ENCODE data around the gene SBNO2.

SBNO2 gene

GRCh38 chr19:1074544-1075283 lies 99.4 kb downstream of the SBNO2 start:
- peak in 16 of 51 donors; percentile 8 to 45 (median 24) for DNase-seq

GRCh38 chr19:1073956-1074517 lies 100.0 kb downstream of the SBNO2 start:
- no peak for DNase-seq

DNA sequence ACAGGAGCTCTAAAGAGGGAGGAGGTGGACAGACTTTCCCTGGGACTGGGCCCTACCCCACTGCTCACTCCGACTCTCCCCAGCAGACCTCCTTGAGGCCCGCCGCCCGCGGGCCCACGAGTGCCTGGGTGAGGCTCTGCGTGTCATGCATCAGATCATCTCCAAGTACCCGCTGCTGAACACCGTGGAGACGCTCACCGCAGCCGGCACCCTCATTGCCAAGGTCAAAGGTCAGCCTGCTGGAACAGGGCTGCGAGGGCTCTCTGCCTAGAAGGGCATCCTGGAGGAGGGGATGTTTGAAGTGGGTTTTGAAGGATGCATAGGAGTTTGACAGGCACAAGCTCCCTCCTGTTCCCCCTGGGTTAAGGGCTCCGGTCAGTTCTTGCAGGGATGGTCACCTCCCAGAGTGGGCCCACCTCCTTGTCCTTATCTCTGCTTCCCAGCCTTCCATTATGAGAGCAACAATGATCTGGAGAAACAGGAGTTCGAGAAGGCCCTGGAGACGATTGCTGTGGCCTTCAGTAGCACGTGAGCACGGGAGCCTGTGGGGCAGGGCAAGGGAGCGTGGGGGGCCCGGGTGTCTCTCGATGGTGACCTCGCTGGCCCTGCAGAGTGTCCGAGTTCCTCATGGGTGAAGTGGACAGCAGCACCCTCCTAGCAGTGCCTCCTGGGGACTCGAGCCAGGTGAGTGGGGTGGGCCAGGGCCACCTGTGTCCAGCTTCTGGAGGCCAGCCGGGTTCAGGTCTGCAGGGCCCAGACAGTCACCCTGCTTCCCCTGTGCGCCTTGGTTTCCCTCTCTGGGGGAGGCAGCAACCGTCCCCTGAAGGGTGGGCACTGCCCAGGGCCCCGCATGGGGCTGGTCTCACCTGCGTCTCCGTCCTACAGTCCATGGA lies 100.8 kb downstream of the SBNO2 start:
- no peak for DNase-seq

- DNase-seq: no peak
Measured at GRCh38 chr19:1072371-1073015, 101.6 kb downstream of the SBNO2 start.

DNA sequence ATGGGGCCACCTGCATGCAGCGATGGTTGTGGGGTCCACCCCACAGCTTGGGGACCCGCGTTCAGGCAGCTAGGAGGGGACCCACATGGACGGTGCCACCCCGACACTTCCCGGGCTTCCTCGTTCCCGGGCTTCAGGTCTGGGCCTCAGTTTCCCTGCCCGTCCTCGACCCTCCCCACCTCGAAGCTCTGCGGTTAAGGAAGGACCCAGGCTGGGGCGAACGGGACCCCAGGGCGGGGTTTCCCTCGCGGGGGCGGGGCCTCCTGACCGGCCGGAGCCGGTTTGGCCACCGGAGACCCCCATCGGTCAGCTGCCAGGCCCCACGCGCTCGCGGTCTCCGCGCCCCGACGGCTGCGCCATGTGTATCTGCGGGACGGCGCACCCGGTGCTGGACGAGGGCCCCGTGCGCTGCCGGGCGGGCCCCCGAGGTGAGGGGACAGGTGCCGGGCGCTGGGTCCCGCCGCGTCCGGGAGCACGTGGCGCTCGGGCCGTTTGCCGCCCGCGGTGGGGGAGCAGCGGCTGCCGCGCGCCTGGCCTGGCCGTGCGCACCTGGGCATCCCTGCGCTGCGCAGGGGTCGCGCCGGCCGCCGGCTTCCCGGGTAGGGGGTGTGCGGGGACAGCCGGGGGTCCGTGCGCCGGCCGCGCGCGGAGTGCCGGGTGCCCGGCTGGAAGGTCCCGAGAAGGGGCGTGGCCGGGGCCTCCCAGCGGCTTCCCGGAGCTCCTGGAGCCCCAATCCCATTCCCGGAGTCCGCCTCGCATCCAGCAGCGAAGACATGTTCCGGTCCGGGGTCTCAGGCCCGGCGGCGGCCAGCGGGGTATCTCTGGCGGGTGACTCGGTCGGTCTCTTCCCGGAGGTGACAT lies 102.9 kb downstream of the SBNO2 start:
- DNase-seq: no peak

DNA sequence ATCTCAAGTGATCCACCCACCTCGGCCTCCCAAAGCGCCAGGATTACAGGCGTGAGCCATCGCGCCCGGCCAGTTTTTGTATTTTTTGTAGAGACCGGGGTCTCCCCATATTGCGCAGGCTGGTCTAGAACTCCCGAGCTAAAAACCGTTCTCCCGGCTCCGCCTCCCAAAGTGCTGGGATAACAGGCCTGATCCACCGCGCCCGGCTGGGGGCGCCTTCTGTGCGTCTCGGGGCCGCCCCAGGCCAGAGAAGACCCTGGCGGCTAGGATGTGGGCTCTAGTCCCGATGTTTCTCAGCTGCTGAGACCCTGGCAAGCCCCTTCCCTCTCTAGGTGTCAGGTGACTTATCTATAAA lies 103.5 kb downstream of the SBNO2 start:
- DNase-seq: no peak

DNA sequence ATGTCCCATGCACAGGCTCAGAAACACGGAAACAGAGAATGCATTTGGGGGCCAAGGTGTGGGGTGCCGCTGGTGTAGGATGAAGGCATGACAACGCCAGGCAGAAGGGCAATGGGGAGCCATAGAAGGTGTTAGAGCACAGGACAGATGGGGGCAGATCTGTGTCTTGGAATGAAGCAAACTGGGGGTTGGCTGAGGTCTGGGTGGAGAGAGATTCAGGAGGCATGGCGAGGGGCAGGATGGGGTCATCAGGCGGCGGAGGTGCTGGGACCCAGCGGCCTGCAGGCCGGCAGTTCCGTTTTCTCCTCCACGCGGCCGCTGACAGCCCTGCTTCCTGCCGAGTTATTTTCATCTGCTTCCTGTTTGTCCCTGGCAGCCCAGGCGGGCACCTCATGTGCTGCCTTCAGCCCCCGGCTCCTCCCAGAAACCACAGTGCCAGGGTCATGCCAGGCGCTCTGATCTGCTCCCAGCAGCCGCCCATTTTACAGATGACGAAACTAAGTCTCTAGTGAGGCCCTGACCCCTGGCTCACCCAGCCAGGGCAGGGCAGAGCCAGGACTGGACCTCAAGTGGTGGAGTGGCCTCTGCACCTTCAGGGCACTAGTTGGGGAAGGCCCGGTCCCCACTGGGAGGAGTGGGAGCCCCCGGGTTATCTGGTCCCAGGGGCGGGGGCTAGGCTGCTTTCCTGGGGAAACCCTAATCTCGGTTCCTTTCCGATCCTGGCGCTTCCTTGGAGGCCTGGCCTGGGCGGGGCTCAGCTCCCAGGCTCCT lies 104.9 kb downstream of the SBNO2 start:
- peak in 19 of 51 donors; percentile 9 to 45 (median 21) for DNase-seq

DNA sequence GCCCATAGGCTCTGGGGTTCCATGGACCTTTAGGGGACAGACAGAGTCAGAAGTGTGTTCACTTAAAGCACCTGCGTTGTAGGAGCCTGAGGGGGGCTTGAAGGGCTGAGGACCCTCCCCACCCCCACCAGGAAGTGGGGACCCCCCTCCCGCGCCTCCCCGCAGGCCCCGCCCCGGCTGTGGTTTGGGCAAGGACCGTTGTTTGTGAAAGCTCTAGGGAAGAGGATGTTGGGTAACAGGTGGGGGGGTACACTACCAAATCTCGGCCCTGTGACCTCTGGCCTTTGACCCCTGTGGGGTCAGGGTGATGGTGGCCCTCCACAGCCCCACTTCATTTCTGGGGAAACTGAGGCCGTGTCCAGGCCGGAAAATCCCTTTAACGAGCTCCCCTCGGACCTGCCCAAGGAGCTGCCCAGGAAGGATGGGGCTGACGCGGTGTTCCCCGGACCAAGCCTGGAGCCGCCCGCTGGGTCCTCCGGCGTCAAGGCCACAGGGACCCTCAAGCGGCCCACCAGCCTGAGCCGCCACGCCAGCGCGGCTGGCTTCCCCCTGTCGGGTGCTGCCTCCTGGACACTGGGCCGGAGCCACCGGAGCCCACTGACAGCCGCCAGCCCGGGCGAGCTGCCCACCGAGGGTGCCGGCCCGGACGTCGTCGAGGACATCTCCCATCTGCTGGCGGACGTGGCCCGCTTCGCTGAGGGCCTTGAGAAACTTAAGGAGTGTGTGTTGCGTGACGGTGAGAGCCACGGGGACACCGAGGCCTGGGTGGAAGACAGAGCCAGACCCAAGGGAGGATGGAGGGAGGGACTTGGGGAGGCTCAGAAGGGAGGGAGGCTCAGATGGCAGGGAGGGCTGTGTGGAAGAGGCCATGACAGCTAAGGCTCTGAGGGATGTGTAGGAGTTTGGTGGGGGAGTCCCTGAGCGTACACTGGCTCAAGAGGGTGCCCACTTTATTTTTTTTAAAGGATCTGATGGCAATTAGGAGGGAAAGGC lies 105.8 kb downstream of the SBNO2 start:
- peak in 8 of 51 donors; percentile 4 to 17 (median 14) for DNase-seq

GRCh38 chr19:1067341-1067957 lies 106.6 kb downstream of the SBNO2 start:
- no peak for DNase-seq

DNA sequence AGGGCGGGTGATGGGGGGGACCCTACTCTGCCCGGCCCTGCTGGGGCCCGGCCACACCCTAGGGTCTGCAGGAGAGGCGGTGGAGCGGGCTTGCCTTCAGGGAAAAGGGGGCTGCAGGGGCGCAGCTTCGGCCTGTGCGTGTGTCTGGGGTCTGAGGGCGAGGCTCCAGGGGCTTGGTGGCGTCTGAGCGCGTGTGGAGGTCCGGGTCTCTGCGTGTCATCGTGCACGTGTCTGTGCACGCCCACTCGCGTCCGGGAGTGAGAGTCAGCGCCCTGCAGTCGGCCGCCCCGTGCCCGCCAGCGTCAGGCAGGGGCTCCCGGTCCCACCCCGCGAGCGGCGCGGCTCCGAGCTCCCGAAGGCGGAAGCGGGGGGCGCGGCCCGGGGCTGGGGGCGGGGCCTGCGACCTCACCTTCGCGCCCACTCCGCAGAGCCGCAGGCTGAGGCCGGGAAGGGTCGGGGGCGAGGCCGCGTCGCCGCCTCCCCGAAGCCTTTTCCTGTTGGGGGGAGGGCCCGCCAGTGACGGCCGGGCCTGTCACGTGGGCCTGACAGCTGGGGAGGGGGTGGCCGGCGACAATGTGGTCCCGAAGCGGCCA lies 107.2 kb downstream of the SBNO2 start, which contains the start of gene ARHGAP45:
Gene ARHGAP45 (plus strand): TSS at position 420 of the 593 bp plus-strand sequence. CDS start 239 bp downstream, outside the sequence.
- peak in 1 of 51 donors; percentile 23 for DNase-seq

DNA sequence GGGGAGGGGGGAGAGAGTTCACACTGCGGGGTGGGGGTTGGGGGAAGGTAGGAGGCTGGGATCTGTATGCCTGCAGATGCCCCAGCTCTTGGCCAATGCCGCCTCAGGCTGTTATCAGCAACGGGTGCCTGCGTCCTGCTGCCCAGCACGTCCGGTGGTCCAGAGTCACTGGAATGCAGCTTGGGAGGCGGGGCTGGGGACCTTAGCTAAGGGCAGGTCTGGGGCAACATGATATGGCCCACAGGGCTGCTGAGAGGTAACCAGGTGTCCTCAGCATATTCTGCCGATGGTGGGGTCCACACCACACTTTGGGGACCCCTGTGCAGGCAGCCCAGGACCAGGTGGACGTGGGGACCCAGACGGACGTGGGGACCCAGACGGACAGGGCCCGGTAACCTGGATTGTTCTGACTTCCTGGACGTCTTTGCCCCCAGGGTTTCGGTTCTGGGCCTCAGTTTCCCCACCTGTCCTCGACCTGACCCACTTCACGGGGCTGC lies 107.8 kb downstream of the SBNO2 start:
- DNase-seq: no peak

DNA sequence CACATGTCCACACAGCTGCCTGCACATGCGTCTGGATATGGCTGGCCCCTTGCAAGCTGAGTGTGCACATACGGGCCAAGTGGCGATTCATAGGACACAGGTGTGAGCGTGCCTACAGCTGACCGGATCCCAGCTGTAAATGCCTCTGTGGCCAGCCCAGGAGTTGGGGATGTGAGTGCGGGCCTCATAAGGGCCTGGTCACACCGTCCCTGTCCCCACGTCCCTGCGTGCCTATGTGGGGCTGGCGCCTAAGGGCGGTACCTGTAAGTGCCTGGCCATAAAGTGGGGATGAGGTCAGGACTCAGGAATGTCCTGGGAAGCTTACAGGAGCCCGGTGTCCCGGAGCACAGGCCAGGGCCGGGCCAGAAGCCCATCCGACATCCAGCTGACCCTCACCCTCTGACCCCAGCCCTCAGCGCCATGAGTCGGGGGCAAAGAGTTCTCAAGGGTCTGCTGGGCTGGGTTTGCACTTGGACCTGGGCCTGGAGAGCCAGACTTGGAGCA lies 108.4 kb downstream of the SBNO2 start:
- DNase-seq: no peak

DNA sequence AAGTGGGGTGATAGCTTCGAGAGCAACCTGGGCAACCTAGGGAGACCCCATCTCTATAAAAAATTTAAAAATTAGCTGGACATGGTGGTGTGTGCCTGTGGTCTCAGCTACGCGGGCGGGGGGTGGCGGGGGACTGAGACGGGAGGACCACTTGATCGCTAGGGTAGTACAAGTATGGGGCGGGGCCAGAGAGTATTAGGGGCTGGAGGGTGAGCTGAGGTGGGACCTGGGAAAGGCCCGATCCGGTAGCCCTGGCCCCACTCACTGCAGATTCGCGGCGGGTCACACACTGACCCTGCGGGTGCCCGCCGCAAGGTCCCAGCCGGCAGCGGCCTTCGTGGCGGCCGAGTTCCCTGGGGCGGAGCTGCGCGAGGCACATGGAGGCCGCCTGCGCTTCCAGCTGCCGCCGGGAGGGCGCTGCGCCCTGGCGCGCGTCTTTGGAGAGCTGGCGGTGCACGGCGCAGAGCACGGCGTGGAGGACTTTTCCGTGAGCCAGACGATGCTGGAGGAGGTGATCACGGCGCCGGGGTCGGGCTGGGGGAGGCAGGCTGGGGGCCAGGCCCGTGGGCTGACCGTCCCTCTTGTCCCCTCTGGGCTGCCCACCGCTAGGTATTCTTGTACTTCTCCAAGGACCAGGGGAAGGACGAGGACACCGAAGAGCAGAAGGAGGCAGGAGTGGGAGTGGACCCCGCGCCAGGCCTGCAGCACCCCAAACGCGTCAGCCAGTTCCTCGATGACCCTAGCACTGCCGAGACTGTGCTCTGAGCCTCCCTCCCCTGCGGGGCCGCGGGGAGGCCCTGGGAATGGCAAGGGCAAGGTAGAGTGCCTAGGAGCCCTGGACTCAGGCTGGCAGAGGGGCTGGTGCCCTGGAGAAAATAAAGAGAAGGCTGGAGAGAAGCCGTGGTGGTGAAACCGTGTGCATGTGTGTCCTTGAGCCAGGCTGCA lies 109.1 kb downstream of the SBNO2 start:
- DNase-seq: peak in 7 of 51 donors; percentile 10 to 42 (median 24)

DNA sequence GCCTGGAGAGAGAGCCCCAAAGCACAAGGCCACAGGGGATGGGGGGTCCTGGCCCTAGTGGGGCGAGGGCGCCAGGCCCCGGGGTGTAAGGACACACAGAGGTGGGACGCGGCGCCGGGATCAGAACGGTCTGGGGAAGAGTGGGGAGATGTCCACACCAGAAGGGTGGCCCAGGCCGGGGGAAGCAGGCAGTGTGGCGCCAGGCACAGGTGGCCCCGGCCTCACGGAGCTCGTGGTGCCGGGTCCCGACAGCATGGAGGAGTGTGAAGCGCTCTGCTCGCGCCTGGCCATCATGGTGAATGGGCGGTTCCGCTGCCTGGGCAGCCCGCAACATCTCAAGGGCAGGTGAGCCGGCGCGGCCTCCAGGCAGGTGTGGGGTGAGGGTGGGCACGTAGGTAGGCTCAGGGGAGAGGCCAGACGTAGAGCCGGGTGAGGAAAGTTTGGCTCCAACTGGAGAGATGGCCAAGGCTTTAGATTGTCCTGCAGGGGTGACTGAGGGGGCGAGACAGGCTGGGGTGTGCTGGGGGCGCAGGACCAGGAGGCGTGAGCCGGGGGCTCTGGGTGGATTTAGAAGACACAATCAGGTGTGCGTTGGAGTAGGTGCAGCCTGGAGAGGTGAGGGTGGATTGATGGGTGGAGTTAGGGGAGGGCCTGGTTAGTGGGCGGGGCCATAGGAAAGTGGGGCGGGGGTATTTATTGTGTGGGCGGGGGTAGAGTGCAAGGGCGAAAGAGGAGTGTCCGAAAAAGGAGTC lies 110.0 kb downstream of the SBNO2 start:
- no peak for DNase-seq

Data from hypothalamus (tissue), 51 donors.